ENCODE data around the gene KCNJ12.
"Not testable (repeated sequence)": the region's sequence is repeated elsewhere in the genome, so short reads cannot be mapped to it uniquely, and the experiment has no call there.

The KCNJ12 gene

DNA sequence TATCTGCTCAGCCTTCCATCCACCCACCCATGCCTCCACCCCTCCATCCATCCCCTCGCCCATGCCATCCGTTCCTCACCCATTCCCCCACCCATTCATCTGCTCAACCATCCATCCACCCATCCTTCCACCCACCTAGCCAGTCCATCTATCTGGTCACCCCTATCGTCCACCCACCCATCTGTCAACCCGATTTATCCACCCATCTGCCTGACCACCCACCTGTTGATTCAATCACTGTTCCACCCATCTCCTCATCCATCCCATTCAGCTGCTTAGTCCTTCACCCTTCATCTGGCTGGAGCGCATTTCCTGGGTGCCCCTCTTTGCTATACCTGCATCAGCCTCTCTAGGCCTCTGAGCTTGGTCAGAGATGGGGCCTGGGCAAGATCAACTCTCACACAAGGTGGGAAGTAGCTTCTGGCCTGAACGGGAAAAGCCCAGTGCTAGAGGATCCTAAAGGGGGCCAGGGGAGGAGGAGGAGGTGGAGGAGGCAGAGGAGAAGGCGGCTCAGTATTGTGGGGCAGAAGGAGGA, 32.7 kb downstream of the KCNJ12 start:
- FAIRE-seq = not testable (repeated sequence)

DNA sequence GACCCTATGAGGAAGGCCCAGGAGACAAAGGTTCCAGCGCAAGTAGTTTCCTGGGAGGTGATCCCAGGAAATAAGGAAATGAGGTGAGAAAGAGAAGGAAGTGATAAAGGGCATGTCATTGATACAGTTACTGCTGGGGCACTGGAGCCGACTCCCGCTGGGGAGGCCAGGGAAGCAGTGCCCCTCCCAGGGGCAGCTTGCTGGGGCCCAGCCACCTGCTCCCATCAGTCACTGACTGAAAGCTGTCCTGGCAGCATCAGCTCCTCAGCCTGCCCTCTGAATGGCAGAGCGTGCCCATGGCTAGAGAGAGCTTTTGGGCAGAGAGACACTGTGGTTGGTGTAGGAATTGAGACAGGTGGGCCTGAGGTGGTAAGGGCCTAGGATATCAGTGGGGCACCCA, 33.2 kb downstream of the KCNJ12 start:
- not testable (repeated sequence) for FAIRE-seq

DNA sequence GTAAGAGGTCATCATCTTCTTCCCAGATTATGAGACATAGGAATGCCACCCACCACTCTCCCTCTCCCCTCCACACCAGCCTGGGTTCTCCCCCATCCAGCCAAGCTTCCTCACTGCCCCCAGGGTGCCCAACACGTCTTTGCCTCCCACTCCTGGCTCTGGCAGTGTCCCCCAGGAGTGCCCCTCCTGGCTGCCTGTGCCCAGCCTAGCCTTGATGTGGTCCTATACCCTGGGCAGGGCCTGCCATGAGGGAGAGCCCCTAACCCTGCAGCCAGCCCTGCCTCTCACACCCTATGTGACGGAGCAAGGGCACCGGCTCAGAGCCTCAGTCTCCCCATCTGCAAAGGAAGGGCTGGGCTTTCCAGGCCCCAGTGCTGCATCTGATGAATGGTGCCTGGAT, 33.8 kb downstream of the KCNJ12 start:
- FAIRE-seq = not testable (repeated sequence)

DNA sequence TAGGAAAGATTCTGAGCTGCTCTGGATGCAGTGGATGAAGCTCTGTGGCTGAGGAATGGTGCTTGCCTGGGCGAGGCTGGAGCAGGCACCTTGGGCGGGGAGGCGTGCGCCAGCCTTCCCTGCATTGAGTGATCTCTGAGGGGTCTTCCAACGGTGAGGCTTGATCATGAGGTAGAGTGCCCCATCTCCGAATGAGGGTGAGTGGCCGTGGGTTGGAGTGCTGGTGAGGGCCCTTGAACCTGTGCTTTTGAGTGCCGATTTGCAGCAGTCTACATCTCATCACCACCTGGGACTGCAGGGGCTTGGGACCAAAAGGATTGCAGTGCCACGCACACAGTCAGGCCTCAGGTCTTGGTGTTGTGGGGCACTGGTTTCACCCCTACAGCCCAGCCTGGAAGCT, 34.2 kb downstream of the KCNJ12 start:
- not testable (repeated sequence) for FAIRE-seq

- FAIRE-seq = not testable (repeated sequence)
These were observed 34.9 kb downstream of the KCNJ12 start for GRCh38 chr17:21410906-21411678.

- not testable (repeated sequence) for FAIRE-seq
These were observed 35.6 kb downstream of the KCNJ12 start for GRCh38 chr17:21411679-21412205.

DNA sequence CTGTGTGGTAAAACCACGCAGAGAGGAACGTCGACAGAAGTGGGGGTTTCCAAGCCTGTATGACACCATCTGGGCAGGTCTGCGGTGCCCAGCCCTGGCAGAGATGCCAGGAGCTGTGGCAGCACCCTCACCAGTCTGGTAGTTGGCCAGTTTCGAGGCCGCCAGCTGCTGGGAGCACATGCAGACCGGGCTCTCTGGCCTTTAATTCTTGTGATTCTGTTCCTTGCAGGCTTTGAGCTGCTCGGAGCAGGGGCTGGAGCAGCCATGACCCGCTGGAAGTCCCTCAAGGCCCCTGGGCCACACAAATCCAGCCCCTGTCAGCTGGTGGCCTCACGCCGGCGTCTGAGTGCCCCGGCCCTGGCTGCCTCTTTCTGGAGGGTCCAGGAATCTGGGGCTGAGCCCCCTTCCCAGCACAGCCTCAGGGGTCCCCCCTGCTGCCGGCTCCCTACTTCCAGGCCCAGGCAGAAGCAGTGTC, 36.1 kb downstream of the KCNJ12 start:
- not testable (repeated sequence) for FAIRE-seq

- not testable (repeated sequence) for FAIRE-seq
These were observed 37.6 kb downstream of the KCNJ12 start for GRCh38 chr17:21413570-21414279.

GRCh38 chr17:21414616-21415015, 38.5 kb downstream of the KCNJ12 start:
- FAIRE-seq = not testable (repeated sequence)

- FAIRE-seq = not testable (repeated sequence)
These were observed 39.2 kb downstream of the KCNJ12 start for GRCh38 chr17:21415166-21415990.

GRCh38 chr17:21416471-21416981, 40.4 kb downstream of the KCNJ12 start:
- FAIRE-seq = not testable (repeated sequence)

DNA sequence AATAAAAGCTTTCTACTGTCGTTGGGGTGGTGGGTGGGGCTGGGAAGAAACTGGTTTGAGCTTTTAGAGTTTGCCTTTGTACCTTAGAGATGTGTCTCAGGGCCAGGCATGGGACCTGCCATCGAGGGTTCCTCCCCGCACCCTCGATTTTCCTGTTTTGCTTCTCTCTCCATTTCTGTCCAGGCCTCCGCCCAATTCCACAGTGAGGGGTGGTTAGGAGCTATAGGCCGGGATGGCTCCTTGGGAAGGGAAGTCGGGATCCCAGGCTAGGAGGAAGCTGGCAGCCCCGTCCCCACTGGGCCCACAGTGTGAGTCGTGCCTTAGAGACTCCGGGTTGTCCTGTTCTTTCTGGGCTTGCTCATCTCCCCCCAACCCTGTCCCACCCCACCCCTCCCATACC, 41.2 kb downstream of the KCNJ12 start:
- not testable (repeated sequence) for FAIRE-seq

DNA sequence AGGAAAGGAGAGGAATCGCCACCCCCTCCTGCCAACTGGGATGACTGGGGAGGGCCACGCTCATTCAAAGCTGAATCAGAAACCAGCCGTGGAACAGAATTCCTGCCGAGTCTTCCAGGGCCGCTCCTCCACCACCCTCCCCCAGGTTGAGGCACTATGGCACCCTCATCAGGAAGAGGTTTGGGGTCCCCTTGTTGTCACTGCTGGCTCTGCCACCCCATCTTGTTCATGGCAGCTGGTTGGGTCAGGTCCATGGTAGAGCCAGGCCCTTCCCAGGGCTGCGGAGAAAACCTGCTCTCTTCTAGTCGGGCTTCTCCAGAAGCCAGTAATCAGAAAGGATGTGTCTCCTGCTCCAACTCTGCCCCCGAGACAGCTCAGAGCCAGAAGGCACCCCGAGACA, 41.8 kb downstream of the KCNJ12 start:
- no peak for FAIRE-seq

- no peak for FAIRE-seq
These were observed 42.5 kb downstream of the KCNJ12 start for GRCh38 chr17:21418446-21419298.

- FAIRE-seq = no peak
These were observed 43.4 kb downstream of the KCNJ12 start for GRCh38 chr17:21419299-21420239.

DNA sequence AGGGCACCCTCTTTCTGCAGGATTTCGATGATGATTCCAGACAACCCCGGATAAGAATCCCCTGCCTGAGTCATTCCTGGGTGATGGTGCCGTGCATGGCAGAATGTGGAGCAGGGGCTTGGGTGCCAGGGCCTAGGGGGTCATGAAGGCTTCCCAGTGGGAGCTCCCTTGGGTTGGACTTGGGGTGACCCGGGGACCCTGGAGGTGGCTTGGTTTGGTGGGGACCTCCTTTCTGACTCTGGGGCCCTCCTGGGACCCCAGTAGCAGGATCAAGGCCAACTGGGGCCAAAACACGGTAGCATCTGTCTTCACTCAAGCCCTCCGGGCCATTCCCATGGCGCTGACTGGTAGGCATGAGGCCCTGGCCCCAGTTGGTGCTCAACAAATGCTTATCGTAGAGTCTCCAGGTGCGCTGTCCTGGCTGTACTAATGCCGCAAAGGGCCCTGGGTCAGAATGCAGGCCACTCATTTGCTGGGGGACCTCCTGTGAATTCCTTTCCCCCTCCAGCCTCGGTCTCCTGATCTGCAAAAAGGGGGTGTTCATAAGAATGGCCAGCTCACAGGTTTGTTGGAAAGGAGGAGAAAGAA, 44.4 kb downstream of the KCNJ12 start:
- not testable (repeated sequence) for FAIRE-seq

DNA sequence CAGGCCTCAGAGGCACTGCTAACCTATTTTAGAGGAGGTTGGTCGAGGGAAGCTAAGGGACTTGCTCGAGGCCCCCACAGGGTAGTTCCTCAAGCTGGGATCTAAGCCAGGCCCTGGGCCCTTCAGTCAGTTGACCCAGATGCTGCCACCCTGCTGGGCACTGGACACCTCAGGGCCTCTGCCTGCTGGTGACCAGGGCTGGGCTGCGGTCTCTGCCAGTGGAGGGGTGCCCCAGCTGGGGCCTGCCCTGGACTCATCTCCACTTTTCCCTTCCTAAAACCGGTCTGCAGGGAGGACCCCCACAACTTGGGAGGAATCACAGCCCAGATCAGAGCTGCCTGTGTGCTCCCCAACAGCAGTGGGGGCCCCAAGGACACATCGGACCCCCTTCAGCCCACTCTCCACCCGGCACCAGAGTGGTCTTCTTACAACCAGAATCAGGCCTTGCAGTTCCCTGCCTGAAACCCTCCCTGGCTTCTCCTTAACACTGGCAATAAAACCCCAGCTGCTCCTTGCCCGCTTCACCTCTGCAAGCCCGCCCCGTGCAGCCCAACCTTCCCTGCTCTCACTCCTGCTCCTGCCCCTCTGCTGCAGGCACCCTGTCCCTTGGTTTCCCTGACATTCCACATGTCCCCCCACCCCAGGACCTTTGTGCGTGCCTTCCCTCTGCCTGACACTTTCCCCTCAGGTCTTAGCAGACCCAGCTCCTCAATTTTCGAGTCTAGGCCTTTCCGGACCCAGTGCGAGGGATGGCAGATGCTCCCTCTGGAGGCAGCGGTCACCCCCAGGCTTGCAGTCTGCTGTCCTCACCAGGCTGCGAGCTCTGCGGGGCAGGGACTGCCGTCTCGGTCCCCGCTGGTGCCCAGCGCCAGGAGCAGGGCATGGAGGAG, 45.5 kb downstream of the KCNJ12 start:
- FAIRE-seq = not testable (repeated sequence)
